GM12891 (cell line): Measurements from ENCODE around the gene EDC3.

Experiments
- DNase-seq: peaks from one replicate; pipeline ENCODE4 v3.0.0; 2011; ENCODE audit warnings: low spot score; ENCODE audit not compliant: insufficient read length
- FAIRE-seq: peaks from 2 replicates; lab custom pipeline; 2011; peaks lifted over from hg19 to GRCh38; lab: Jason Lieb, UNC
- PAX5 ChIP-seq: IDR thresholded peaks from 2 replicates; pipeline ENCODE4 v1.6.1; 2011; ENCODE audit warnings: low read length, moderate library complexity, mild to moderate bottlenecking; ENCODE audit not compliant: insufficient read depth, severe bottlenecking
- POLR2A ChIP-seq: IDR thresholded peaks from 2 replicates; pipeline ENCODE4 v1.6.1; 2011; ENCODE audit warnings: low read depth, low read length, control low read depth
- POLR2AphosphoS5 ChIP-seq: IDR thresholded peaks from 2 replicates; pipeline ENCODE4 v1.6.1; 2011; ENCODE audit warnings: low read depth, low read length, control low read depth
- POU2F2 ChIP-seq: IDR thresholded peaks from 2 replicates; pipeline ENCODE4 v1.6.1; 2011; ENCODE audit warnings: low read depth, mild to moderate bottlenecking, control low read depth, low read length, moderate library complexity
- SPI1 ChIP-seq: IDR thresholded peaks from 2 replicates; pipeline ENCODE4 v1.6.1; 2011; ENCODE audit warnings: low read depth, low read length, control low read depth
- TAF1 ChIP-seq: IDR thresholded peaks from 2 replicates; pipeline ENCODE4 v1.6.1; 2011; ENCODE audit warnings: low read depth, low read length, control low read depth

The EDC3 gene

GRCh38 chr15:74710319-74711094 is 14.7 kb upstream of the EDC3 start:
- FAIRE-seq, result no peak
- no peak for DNase-seq
- TF ChIP-seq POU2F2, result no peak
- TF ChIP-seq TAF1, result no peak
- no peak for TF ChIP-seq PAX5
- TF ChIP-seq POLR2A, result no peak
- no peak for TF ChIP-seq POLR2AphosphoS5
- no peak for TF ChIP-seq SPI1

GRCh38 chr15:74709892-74710291 is 14.1 kb upstream of the EDC3 start:
- DNase-seq, result no peak
- TF ChIP-seq POLR2A (no peak), POU2F2 (no peak), PAX5 (no peak), TAF1 (no peak), POLR2AphosphoS5 (no peak), SPI1 (no peak)
- FAIRE-seq, result no peak

- DNase-seq (no peak), FAIRE-seq (no peak)
- TF ChIP-seq PAX5, result no peak
- TF ChIP-seq SPI1, result no peak
- TF ChIP-seq TAF1, result no peak
- no peak for TF ChIP-seq POLR2A
- TF ChIP-seq POLR2AphosphoS5, result no peak
- no peak for TF ChIP-seq POU2F2
Observed at GRCh38 chr15:74709011-74709410, 13.2 kb upstream of the EDC3 start.

GRCh38 chr15:74696808-74697207 is 984 bp upstream of the EDC3 start:
- FAIRE-seq (peak; percentile 55), DNase-seq (no peak)

GRCh38 chr15:74696398-74696729 is 540 bp upstream of the EDC3 start:
- FAIRE-seq (no peak), DNase-seq (no peak)
- TF ChIP-seq POLR2A (no peak), POU2F2 (no peak), SPI1 (no peak), POLR2AphosphoS5 (no peak), PAX5 (no peak), TAF1 (no peak)

More at GRCh38 chr15:74696808-74697207, 984 bp upstream of the EDC3 start:
- TF ChIP-seq POLR2AphosphoS5 (no peak), POU2F2 (no peak), POLR2A (no peak), SPI1 (no peak)

- no peak for FAIRE-seq
- TF ChIP-seq POLR2A (no peak), POLR2AphosphoS5 (no peak), PAX5 (no peak), POU2F2 (no peak), SPI1 (no peak), TAF1 (no peak)
- DNase-seq, result no peak
Observed at GRCh38 chr15:74692327-74692726, 3.5 kb downstream of the EDC3 start.

- TF ChIP-seq POU2F2 (no peak), TAF1 (no peak), PAX5 (no peak), POLR2A (no peak), SPI1 (no peak), POLR2AphosphoS5 (no peak)
- no peak for DNase-seq
- no peak for FAIRE-seq
Observed at GRCh38 chr15:74683758-74684157, 12.1 kb downstream of the EDC3 start.

- FAIRE-seq (no peak), DNase-seq (no peak)
- TF ChIP-seq SPI1, result no peak
- no peak for TF ChIP-seq POU2F2
- TF ChIP-seq POLR2AphosphoS5, result no peak
- no peak for TF ChIP-seq TAF1
- TF ChIP-seq PAX5, result no peak
- TF ChIP-seq POLR2A, result no peak
Observed at GRCh38 chr15:74682954-74683353, 12.9 kb downstream of the EDC3 start.

- TF ChIP-seq PAX5, result no peak
- no peak for TF ChIP-seq SPI1
- no peak for TF ChIP-seq POLR2A
- TF ChIP-seq POU2F2, result no peak
- TF ChIP-seq POLR2AphosphoS5, result no peak
- TF ChIP-seq TAF1, result no peak
- DNase-seq (no peak), FAIRE-seq (no peak)
Observed at GRCh38 chr15:74680456-74680855, 15.4 kb downstream of the EDC3 start.
